Fibroblast of skin of right quadriceps (primary cell): ENCODE data around the gene CHD8.
"Not testable (repeated sequence)": the region's sequence is repeated elsewhere in the genome, so short reads cannot be mapped to it uniquely, and the experiment has no call there.

Experiments used
- DNase-seq: peaks from one replicate; pipeline ENCODE4 v3.0.0-alpha.2; 2013

Gene CHD8, protein sequence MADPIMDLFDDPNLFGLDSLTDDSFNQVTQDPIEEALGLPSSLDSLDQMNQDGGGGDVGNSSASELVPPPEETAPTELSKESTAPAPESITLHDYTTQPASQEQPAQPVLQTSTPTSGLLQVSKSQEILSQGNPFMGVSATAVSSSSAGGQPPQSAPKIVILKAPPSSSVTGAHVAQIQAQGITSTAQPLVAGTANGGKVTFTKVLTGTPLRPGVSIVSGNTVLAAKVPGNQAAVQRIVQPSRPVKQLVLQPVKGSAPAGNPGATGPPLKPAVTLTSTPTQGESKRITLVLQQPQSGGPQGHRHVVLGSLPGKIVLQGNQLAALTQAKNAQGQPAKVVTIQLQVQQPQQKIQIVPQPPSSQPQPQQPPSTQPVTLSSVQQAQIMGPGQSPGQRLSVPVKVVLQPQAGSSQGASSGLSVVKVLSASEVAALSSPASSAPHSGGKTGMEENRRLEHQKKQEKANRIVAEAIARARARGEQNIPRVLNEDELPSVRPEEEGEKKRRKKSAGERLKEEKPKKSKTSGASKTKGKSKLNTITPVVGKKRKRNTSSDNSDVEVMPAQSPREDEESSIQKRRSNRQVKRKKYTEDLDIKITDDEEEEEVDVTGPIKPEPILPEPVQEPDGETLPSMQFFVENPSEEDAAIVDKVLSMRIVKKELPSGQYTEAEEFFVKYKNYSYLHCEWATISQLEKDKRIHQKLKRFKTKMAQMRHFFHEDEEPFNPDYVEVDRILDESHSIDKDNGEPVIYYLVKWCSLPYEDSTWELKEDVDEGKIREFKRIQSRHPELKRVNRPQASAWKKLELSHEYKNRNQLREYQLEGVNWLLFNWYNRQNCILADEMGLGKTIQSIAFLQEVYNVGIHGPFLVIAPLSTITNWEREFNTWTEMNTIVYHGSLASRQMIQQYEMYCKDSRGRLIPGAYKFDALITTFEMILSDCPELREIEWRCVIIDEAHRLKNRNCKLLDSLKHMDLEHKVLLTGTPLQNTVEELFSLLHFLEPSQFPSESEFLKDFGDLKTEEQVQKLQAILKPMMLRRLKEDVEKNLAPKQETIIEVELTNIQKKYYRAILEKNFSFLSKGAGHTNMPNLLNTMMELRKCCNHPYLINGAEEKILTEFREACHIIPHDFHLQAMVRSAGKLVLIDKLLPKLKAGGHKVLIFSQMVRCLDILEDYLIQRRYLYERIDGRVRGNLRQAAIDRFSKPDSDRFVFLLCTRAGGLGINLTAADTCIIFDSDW (N-terminal part only)

DNA sequence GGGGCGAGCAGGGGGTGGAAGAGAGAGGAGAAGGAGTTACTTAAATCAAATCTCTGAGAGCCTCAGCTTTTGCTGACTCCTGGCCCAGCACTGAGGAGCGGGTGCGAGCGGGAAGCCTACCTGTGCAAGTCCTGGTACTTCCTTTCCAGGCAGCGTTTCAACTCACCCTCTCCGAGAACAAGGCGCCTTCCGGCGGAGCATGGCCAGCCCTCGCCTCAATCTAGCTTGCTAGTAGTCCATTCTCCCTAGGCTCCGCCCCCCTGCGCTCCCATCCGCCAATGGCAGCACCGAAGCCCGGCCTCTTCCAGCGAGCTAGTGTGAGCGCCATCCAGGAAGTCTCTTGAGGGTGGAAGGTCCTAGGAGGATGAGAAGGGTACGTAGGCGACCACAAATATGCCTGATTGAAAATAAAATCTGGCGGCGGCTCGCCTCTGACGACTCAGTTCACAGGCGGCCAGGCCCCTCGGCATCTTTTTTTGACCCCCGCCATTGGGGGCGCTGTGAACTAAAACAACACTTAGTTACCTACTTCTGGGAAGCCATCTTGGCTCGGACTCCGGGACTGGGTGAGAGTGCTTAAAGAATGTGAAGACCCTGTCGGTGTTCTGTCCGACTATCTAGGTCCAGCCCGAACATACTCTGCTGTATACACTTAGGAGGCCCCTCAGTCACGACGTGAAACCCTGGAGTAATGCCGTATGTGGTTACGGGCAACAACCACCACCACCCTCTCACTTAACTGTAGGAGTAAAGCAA is at the start of gene CHD8:
TSS of gene CHD8 (minus strand) at position 212 of the 756 bp plus-strand sequence. CDS start 24,480 bp downstream, outside the sequence.
- peak; percentile 100 for DNase-seq

DNA sequence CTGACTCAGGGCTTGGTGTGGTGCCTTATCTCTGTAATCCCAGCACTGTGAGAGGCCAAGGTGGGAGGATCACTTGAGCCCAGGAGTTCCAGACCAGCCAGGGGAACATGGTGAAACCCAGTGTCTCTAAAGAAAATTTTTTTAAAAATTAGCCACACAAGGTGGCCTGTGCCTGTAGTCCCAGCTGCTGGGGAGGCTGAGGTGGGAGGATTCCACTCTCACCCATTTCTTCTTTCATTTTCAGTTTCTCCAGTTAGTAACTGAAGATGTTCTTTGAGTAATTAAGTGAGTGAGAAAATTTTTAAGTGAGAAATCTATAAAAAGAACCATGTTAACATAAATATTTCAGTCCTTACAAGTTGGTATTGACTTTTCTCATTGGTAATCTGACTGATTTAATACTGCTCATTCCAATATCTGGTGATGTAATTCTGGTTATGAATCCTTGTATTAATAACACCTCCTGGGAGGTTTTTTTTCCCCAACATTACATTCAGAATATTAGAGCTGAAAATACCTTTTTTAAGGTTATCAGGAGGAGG is 49.2 kb upstream of the CHD8 start:
- DNase-seq: no peak

DNA sequence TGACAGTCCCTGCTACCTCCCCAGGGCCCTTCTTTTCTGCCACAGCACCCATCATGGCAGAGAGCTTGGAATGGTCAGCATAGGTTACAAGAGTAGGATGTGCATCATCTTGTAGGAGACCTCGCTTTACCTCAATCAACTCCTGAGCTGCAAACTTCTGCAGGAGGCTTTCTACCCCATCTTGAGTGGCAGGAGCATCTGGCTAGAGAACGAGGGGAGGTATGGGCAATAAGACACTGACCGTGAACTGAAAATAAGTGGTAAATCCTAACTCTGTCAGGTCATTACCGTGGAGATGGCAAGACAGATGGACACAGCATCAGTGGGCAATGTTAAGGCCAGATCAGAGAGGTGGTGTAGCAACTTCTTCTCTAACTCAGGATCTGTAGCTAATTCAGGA is 47.5 kb upstream of the CHD8 start:
- no peak for DNase-seq

DNA sequence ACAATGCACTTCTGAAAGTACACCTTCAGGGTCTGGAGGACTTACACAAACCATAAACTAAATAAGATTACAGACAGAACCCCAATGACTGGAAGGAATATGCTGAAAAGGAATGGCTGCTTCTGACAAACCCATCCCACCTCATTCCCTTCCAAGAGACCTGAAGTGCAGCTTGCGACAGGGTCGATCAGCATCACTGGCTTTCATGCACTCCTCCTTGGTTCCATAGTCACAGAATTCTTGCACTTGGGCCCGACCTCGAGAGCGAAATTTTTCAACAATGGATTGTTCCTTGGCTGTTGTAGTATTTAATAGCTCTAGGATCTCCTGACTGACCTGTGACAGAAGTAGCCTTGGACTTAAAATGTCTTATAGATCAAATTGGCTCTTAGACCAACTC is 45.6 kb upstream of the CHD8 start:
- DNase-seq: no peak

DNA sequence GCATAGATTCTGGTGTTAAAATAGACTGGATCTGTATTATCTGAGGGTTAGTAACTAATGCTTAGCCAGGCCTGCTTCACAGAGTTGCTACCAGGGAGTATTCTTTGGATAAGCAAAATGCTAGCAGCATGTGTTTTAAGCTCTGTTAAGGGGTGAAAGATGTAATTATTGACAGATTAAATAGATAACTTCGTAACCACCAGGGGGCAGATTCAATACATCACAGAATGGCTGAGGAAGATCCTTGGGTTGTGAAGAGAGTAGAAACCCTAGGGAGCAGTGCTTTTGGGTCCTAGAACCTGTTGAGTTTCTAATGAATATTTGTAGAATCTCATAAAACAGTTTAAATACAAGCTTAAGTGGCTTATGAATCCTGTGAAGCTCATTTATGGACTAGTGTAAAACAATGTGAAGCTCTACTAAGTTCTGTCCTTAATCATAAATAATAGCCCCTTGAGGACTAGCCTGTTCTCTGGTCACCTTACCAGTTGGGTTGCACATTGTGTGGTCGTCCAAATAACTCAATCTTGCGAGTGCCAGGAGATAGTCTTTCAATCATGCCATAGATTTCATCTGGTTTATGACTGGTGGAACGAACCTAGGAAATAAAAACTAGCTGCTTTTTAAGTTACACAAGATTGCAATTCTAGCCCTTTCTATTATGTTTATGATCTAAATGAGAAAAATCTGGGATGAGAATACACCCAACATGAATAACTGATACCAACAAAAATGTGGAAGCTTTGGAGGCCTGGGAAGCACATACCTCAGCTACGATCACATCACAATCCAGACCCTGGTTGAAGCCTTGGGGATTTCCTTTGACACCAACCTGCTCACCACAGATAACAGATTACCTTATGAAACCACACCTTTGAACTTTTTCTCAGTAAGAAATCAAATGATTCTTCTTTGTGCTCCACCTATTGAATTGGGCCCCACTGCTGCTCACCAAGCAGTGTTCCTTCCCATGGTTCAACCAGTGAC is 42.9 kb upstream of the CHD8 start:
- DNase-seq: peak; percentile 37

DNA sequence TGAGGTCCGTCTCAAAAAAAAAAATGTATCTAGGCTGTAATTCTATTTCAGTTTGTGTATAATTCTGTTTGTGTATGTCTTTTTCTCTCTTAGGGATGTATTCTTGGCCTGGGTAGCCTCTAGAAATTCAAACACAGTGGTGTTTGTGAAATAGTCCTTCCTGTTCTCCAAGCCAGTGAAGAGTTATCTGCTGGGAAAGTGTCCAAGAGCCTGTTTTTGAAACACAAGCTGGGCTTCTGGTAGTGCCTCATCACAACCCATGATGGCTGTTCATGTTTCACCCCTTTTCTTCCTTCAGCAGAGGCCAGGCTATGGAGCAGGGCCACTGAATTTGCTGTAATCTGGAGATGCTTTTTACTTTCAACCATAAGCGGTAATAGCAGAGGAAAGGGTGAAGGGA is 40.5 kb upstream of the CHD8 start:
- DNase-seq: no peak

DNA sequence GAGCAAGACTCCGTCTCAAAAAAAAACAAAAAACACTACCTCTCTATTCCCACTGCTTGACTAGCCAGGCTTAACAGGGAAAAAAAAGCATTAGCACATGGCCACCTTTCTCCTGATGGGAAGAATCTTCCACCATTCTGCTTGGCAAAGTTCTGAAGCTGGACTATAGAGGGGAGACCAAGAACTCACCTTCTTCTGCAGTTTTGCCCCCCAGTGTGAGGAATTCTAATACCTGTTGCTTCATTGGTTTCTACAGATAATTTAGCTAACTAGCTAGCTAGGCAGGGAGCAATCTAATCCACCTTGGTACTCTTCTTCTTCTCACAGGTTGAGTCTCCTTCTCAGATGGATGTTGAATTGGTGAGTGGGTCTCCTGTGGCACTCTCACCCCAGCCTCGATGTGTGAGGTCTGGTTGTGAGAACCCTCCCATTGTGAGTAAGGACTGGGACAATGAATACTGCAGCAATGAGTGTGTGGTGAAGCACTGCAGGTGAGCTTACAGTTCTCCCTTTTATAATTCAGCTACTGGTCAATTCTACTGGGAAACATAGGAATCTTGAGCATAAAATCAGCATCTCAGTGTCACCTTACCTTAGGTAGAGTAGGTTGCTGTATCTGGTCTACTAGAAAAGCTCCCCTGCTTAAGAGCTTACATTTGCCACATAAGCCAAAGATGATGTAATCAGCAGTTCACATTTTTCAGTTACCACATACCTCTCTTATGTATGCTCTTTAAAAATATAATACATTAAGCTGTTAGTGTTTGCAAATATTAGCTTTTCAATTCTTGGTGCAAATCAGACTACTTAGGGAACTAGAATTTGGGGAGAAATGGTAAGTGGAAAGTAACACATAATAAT is 39.2 kb upstream of the CHD8 start:
- peak; percentile 40 for DNase-seq

DNA sequence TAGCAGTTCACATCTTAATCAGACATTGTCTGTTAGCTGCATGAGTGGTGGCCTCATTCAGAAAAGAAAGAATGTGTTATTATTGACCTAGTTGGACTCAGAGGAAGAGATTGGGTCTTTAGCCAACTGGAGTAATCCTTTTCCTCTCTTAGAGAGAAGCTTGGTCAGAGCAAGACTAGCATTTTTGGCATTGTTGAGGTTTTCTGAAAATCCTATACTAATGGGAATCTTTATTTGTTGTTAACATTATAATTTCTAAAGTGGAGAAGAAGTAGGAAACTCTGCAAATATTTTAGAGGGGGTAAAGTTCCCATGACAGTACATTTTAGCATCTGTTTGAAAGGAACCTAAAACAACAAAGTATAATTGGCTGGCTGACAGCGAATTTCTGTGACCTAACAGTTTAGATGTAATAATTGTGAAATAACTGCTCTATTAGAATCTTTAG is 30.7 kb upstream of the CHD8 start:
- peak; percentile 77 for DNase-seq

DNA sequence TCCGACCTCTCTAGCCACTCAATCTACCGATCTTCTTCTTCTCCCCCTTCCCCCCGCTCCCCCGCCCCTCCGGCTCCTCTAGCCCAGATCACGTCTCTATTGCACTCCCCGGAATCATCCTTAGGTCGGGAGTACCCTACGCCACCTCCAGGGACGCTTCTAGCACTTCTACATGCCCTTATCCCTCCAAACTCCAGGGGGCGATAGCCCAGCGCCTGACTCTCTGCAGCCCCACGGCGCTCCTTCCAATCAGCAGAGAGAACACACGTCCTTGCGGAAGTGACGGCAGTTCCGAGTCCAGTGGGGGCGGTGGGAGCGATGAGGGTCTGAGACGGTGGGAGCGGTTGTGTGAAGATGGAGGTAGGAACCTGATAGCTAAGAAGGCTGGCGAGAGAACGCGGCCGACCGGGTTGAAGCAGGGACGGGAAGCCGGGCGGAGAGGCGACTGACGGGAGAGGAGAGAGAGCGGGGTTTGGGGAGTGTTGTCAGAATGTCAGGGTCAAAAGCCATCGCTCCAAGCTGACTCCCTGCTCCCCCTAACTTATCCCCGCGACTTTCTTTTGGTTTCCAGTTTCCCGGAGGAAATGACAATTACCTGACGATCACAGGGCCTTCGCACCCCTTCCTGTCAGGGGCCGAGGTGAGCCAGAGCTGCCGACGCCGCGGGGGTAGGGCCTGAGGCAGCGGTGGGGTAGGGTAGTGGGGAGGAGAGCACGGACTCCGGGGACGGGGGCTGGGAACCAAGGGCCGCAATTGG is 21.2 kb upstream of the CHD8 start, which contains the start of the genes RAB2B and TOX4:
TSS of gene RAB2B (minus strand) at position 35 of the 757 bp plus-strand sequence. CDS start 87 bp downstream, outside the sequence.
TSS of gene TOX4 (plus strand) at position 271 of the 757 bp plus-strand sequence. CDS start at position 355, 84 bp downstream.
- DNase-seq: peak; percentile 98

DNA sequence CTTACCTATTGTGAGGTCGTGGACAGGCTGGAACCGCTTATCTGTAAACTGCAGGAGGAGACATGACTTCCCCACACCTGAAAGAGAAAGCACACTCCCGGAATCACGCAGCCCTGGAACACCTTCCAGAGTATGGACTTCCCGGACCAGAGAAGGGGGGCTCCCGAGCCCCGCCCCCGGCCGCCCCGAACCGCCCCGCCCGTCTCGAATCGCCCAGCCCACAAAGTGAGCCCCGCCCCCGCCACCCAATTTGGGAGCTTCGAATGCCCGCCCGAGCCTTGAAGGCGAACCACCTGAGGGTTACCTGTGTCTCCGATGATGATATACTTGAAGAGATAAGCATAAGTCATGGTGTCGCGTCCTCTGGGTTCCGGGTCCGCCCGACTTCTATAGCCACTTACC is 20.6 kb upstream of the CHD8 start:
- no peak for DNase-seq

DNA sequence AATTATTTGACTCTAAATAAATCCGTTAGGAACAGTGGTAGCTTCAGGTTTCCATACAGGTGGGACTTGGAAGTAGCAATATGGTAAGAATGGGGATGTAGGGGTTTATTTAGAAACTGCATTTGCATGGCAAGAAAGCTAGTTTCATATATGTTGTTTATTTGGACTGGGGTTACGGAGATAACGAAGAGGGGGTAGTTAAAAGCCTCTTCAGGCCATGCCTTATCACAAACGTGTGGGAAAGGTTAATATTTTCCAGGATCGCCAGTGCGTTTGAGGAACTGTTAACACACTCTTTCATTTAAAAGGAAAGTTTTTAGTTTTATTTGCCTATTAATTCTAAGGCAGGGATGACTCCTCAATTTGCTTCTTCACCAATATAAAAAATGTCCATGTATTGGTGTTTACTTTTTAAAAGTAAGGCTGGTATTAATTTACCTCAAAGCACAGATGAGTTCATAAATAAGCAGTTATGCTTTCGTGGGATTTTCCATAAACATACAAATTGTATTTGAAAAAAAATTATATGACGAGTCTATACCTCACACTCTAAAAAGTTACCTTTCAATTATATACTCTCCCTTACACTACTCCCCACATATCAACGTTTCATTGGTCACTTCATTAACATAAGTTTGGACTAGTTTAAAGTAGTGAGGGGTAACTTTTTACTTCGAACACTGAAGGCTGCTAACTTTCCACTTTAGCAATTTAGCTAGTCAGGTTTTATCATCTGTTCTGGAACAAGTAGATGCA is 20.0 kb upstream of the CHD8 start:
- DNase-seq: no peak

DNA sequence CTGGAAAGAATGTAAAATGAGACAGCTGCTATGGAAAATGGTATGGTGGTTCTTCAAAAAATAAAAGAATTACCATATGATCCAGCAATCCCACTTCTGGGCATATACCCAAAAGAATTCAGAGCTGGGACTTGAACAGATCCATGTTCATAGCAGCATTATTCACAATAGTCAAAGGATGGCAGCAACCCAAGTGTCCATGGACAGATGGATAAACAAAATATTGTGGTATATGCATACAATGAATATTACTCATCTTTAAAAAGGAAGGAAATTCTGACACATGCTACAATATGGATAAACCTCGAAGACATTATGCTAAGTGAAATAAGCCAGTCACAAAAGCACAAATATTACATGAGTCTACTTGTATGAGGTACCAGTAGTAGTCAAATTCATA is 11.7 kb upstream of the CHD8 start:
- peak; percentile 95 for DNase-seq

DNA sequence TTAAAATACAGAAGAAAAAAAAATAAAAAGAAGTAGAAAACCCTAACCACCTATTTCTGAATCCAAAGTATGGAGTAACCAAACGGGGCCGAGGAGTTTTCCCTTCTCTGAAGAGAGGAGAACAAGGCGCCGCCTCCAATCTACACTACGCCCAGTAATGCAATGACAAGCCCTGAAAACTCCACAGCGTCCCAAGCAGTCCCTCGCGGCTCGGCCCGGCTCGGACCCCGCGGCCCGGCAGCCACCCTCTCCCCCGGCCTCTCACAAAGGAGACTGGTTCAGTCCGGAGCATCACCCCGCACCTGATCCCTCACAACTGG is 371 bp downstream of the CHD8 start:
- no peak for DNase-seq

DNA sequence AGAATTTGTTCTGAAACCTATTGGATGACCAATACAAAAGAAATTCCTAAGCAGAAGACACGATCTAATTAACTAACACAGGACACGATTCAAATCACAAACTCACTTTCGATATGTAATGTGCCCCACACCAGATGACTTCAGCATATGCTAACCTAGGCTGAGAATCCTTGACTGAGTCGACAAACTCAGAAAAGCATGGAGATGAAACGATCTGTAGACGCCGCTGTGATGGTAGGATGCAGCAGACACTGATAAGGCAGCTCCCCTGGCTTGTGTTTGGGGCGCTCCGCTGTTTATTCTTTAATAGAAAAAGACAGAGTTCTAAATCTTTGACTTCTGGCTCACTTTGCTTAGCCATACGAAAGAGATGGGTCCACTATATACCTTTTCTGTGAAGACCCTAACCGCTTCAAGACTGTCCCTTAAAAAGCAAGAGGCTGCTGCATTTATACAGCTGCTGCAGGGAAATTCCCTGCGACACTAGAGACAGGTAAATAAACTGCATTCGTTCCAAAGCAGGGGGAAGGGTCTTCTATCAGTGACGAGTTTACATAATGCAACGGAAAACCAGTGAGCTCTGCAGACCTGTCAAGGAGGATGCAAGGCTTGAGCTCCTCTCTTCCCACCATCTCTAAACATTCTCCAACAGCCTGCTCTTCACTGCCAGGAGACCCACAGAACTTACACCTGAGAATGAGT is 929 bp downstream of the CHD8 start:
- no peak for DNase-seq

DNA sequence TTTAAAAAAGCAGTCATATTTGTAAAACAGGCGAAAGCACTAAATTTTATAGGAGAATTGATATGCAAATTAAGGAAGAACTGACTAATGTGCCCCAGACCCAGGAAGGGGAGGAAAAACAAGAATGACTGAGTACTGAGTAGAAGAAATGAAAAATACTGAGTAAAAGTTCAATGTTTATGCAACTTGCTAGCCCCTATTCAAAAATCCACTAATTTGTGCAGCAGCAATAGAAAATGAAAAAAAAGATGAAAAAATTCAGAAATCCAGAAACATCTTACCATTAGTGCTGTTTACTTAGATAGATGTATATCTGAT is 6.1 kb downstream of the CHD8 start:
- DNase-seq: no peak

DNA sequence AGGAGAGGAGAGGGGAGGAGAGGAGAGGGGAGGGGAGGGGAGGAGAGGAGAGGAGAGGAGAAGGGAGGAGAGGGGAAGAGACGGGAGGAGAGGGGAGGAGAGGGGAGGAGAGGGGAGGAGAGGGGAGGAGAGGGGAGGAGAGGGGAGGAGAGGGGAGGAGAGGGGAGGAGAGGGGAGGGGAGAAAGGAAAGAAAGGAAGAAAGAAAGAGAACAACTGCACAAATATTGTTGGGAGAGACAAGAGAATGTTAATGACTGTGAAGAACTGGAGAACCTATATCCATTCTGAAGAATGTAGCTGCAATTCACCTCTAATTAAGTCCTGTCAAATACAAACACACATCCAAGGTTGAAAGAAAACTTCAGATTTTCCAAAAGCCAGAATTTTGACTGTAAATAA is 13.3 kb downstream of the CHD8 start:
- DNase-seq: not testable (repeated sequence)

DNA sequence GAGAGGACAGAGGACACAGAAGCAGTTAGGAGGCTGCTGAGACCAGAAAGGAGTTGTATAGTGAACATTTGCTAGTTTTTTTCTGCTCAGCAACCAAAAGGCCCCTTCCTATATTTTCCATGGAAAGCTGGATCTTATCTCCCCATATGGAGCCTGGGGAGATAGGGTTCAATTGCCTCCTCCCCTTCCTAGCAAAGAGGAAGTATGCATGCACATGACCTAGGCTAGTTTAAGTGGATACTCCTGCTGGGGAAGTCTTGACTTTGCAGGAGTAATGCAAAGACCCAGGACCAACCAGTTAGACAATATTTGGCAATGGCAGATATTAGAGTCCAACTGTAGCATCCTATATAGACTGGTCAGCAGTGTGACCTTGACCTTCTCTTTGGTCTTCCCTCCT is 15.1 kb downstream of the CHD8 start:
- no peak for DNase-seq
